ENCODE data around the gene PTOV1.

PTOV1 gene

GRCh38 chr19:49861107-49861506 is 10.1 kb downstream of the PTOV1 start:
- DNase-seq: peak; percentile 35

GRCh38 chr19:49861541-49862378 is 10.8 kb downstream of the PTOV1 start:
- no peak for DNase-seq

GRCh38 chr19:49862391-49863253 is 11.7 kb downstream of the PTOV1 start:
- no peak for DNase-seq

GRCh38 chr19:49863254-49863934 is 12.4 kb downstream of the PTOV1 start:
- no peak for DNase-seq

- DNase-seq: no peak
These were observed 13.0 kb downstream of the PTOV1 start for GRCh38 chr19:49863935-49864320.

- DNase-seq: no peak
These were observed 13.9 kb downstream of the PTOV1 start for GRCh38 chr19:49864890-49865289.

GRCh38 chr19:49866933-49867782 is 16.2 kb downstream of the PTOV1 start, which contains the start of gene PNKP:
Gene PNKP, minus strand, starts transcription at chr19:49867576. Its CDS starts 372 bp downstream, at chr19:49867204.
- peak; percentile 86 for DNase-seq

- DNase-seq: no peak
These were observed 18.1 kb downstream of the PTOV1 start for GRCh38 chr19:49869009-49869483.

GRCh38 chr19:49869484-49870308 is 18.7 kb downstream of the PTOV1 start:
- DNase-seq: peak; percentile 100

- no peak for DNase-seq
These were observed 19.4 kb downstream of the PTOV1 start for GRCh38 chr19:49870309-49870901.

- no peak for DNase-seq
These were observed 20.5 kb downstream of the PTOV1 start for GRCh38 chr19:49871349-49871985.

GRCh38 chr19:49872245-49873128 is 21.5 kb downstream of the PTOV1 start:
- no peak for DNase-seq

GRCh38 chr19:49873129-49873521 is 22.2 kb downstream of the PTOV1 start:
- DNase-seq: no peak

- DNase-seq: no peak
These were observed 22.9 kb downstream of the PTOV1 start for GRCh38 chr19:49873834-49874233.

GRCh38 chr19:49874503-49875157 is 23.7 kb downstream of the PTOV1 start:
- no peak for DNase-seq

GRCh38 chr19:49875177-49875576 is 24.2 kb downstream of the PTOV1 start:
- no peak for DNase-seq

- DNase-seq: peak; percentile 50
These were observed 25.0 kb downstream of the PTOV1 start for GRCh38 chr19:49875857-49876421.

GRCh38 chr19:49876422-49877019 is 25.6 kb downstream of the PTOV1 start:
- peak; percentile 99 for DNase-seq
